PC-3 (cell line): ENCODE data around the gene STK24. TPM values are rescaled to one million over a fixed set of nuclear protein-coding genes. Genes with fewer than 3 reads are reported as not detected.

ENCODE experiments used
- ATAC-seq: fragments of 200-7000 bp; cut with Tn5 transposase; 2 replicates; pipeline ENCODE4 v1.9.1; 2020; ENCODE audit warnings: mild to moderate bottlenecking, moderate library complexity
- BruUV-seq: library from RNA; stranded (reverse); fragments of 400-500 nt; replicated peaks from 2 replicates; lab custom pipeline; 2021; lab: Mats Ljungman, UMichigan
- CTCF ChIA-PET: fragments of 300-600 bp; sonication (Branson Sonifier 250); formaldehyde crosslinking; loops from one replicate; lab custom pipeline; 2022; ENCODE audit warnings: antibody characterized with exemption; lab: Charles Lee
- POLR2A ChIA-PET: fragments of 300-600 bp; sonication (Branson Sonifier 250); formaldehyde crosslinking; loops from one replicate; lab custom pipeline; 2022; ENCODE audit warnings: antibody characterized with exemption; ENCODE audit not compliant: unreplicated experiment; lab: Charles Lee
- DNase-seq: peaks from one replicate; pipeline ENCODE4 v3.0.0-alpha.2; 2015
- H2AFZ ChIP-seq: fragments of 300-600 bp; sonication (generic); 2 replicates; pipeline ENCODE4 v1.6.0; 2016; ENCODE audit warnings: antibody characterized with exemption, low read length
- H3F3A ChIP-seq: fragments of 300-600 bp; sonication (generic); one replicate; pipeline ENCODE4 v1.6.0; 2017; ENCODE audit warnings: antibody characterized with exemption, low read length, control low read depth, mild to moderate bottlenecking; ENCODE audit not compliant: unreplicated experiment
- H3K27ac ChIP-seq: fragments of 300-600 bp; sonication (generic); 2 replicates; pipeline ENCODE4 v1.5.1; 2016; ENCODE audit warnings: mild to moderate bottlenecking, low read length
- H3K27me3 ChIP-seq: fragments of 300-600 bp; sonication (generic); 2 replicates; pipeline ENCODE4 v1.6.1; 2016; ENCODE audit warnings: low read length, mixed read lengths
- H3K36me3 ChIP-seq: fragments of 300-600 bp; sonication (generic); 2 replicates; pipeline ENCODE4 v1.6.1; 2016; ENCODE audit warnings: low read depth, mixed run types, low read length, mixed read lengths
- H3K4me1 ChIP-seq: fragments of 300-600 bp; sonication (generic); 2 replicates; pipeline ENCODE4 v1.5.1; 2016; ENCODE audit warnings: low read length; ENCODE audit not compliant: insufficient read depth
- H3K4me2 ChIP-seq: fragments of 300-600 bp; sonication (generic); 2 replicates; pipeline ENCODE4 v1.6.0; 2016; ENCODE audit warnings: low read length
- H3K4me3 ChIP-seq: fragments of 300-600 bp; sonication (generic); 2 replicates; pipeline ENCODE4 v1.5.1; 2016; ENCODE audit warnings: mild to moderate bottlenecking, low read length, mixed read lengths
- H3K79me2 ChIP-seq: fragments of 300-600 bp; sonication (generic); 2 replicates; pipeline ENCODE4 v1.6.1; 2017; ENCODE audit warnings: low read length, mixed read lengths
- H3K9ac ChIP-seq: fragments of 300-600 bp; sonication (generic); 2 replicates; pipeline ENCODE4 v1.6.0; 2016; ENCODE audit warnings: mild to moderate bottlenecking, low read length
- H3K9me2 ChIP-seq: fragments of 300-600 bp; sonication (generic); replicated peaks from 2 replicates; pipeline ENCODE4 v1.6.1; 2016; ENCODE audit warnings: mixed run types, low read length, mixed read lengths
- H3K9me3 ChIP-seq: fragments of 300-600 bp; sonication (generic); 2 replicates; pipeline ENCODE4 v1.6.1; 2016; ENCODE audit warnings: low read length, mixed read lengths
- H4K20me1 ChIP-seq: fragments of 300-600 bp; sonication (generic); 2 replicates; pipeline ENCODE4 v1.6.1; 2016; ENCODE audit warnings: low read length, mixed read lengths
- CTCF ChIP-seq: fragments of 300-600 bp; sonication (generic); conservative IDR thresholded peaks from 2 replicates; pipeline ENCODE4 v1.5.1; 2017; ENCODE audit warnings: antibody characterized with exemption, low read depth, mild to moderate bottlenecking, low read length
- EZH2 ChIP-seq: fragments of 300-600 bp; sonication (generic); IDR thresholded peaks from one replicate; pipeline ENCODE4 v1.6.1; 2017; ENCODE audit warnings: antibody characterized with exemption, mild to moderate bottlenecking, low read length; ENCODE audit not compliant: unreplicated experiment
- EZH2phosphoT487 ChIP-seq: fragments of 300-600 bp; sonication (generic); IDR thresholded peaks from 2 replicates; pipeline ENCODE4 v1.6.1; 2018; ENCODE audit warnings: mild to moderate bottlenecking, antibody characterized with exemption, low read length, borderline replicate concordance
- intact Hi-C: fragments of 100-400 bp; cut with micrococcal nuclease; formaldehyde crosslinking; loops from 2 replicates; pipeline ENCODE4 v1.9.0; 2023
- total RNA-seq: library from RNA; depleted of rRNA; stranded (reverse); fragments of >200 nt; gene quantifications from 2 replicates; pipeline ENCODE4 v1.2.3, GENCODE V29; 2014

Gene STK24
- total RNA-seq, 1 experiment from 2014 or later, result 52.4 TPM

- ATAC-seq, result no peak
- no peak overlapping the region for H2AFZ ChIP-seq
- DNase-seq, result no peak
- H3K27me3 ChIP-seq, result no peaks in the 10 kb centered on the region
- no peaks in the 10 kb centered on the region for H3K9me2 ChIP-seq
- no peak overlapping the region for H3K4me2 ChIP-seq
- no TSS peak for BruUV-seq
- no peak overlapping the region for H3K9ac ChIP-seq
- intact Hi-C loops, result no loop called here
- no peak overlapping the region for H3K4me3 ChIP-seq
- H3K79me2 ChIP-seq, result peaks cover 98% of the 10 kb centered on the region
- H3F3A ChIP-seq, result no peaks in the 10 kb centered on the region
- H4K20me1 ChIP-seq, result peaks cover 46% of the 10 kb centered on the region
- POLR2A ChIA-PET, result no interaction called here
- no peaks in the 10 kb centered on the region for H3K36me3 ChIP-seq
- H3K4me1 ChIP-seq, result 0 out of 2 replicates have a peak, but pooled peaks cover 10% of the 10 kb centered on the region
- CTCF ChIA-PET, result no interaction called here
- H3K9me3 ChIP-seq, result no peaks in the 10 kb centered on the region
- no peak overlapping the region for H3K27ac ChIP-seq
- TF ChIP-seq EZH2 (no peak), EZH2phosphoT487 (no peak), CTCF (no peak)
These were observed 12.7 kb downstream of the STK24 start for GRCh38 chr13:98564204-98564603.

- H3K4me3 ChIP-seq, result no peak overlapping the region
- ChIA-PET CTCF (no interaction called here), POLR2A (no interaction called here)
- H3F3A ChIP-seq, result no peaks in the 10 kb centered on the region
- 0 out of 2 replicates have a peak, but pooled peaks cover 5% of the 10 kb centered on the region for H3K4me1 ChIP-seq
- no peak overlapping the region for H3K9ac ChIP-seq
- H3K27ac ChIP-seq, result no peak overlapping the region
- H2AFZ ChIP-seq, result no peak overlapping the region
- no peaks in the 10 kb centered on the region for H3K27me3 ChIP-seq
- TF ChIP-seq EZH2phosphoT487 (no peak), EZH2 (no peak), CTCF (no peak)
- peaks cover 46% of the 10 kb centered on the region for H4K20me1 ChIP-seq
- no peaks in the 10 kb centered on the region for H3K9me2 ChIP-seq
- H3K36me3 ChIP-seq, result no peaks in the 10 kb centered on the region
- no peaks in the 10 kb centered on the region for H3K9me3 ChIP-seq
- DNase-seq, result peak; percentile 46
- no TSS peak for BruUV-seq
- H3K4me2 ChIP-seq, result peak overlapping the region; percentile 28; the same call in 1 of the 2 replicates
- ATAC-seq, result no peak
- peaks cover 98% of the 10 kb centered on the region for H3K79me2 ChIP-seq
- intact Hi-C loops, result no loop called here
These were observed 13.8 kb downstream of the STK24 start for GRCh38 chr13:98563071-98563470.

- peaks cover 96% of the 10 kb centered on the region for H3K79me2 ChIP-seq
- intact Hi-C loops, result no loop called here
- no peak overlapping the region for H3K4me2 ChIP-seq
- peaks cover 10% of the 10 kb centered on the region; the same call in 1 of the 2 replicates for H3K4me1 ChIP-seq
- BruUV-seq, result no TSS peak
- no peak for TF ChIP-seq EZH2
- TF ChIP-seq CTCF, result no peak
- TF ChIP-seq EZH2phosphoT487, result no peak
- H3K9me2 ChIP-seq, result no peaks in the 10 kb centered on the region
- ChIA-PET POLR2A (no interaction called here), CTCF (no interaction called here)
- no peak overlapping the region for H2AFZ ChIP-seq
- ATAC-seq, result no peak
- no peaks in the 10 kb centered on the region for H3K36me3 ChIP-seq
- no peaks in the 10 kb centered on the region for H3K9me3 ChIP-seq
- H3K4me3 ChIP-seq, result no peak overlapping the region
- H3K9ac ChIP-seq, result no peak overlapping the region
- no peak overlapping the region for H3K27ac ChIP-seq
- no peaks in the 10 kb centered on the region for H3K27me3 ChIP-seq
- DNase-seq, result no peak
- peaks cover 38% of the 10 kb centered on the region; the same call in 1 of the 2 replicates for H4K20me1 ChIP-seq
- no peaks in the 10 kb centered on the region for H3F3A ChIP-seq
These were observed 17.7 kb downstream of the STK24 start for GRCh38 chr13:98559169-98559568.
